IMR-90 (cell line): Measurements from ENCODE around the gene RGP1. TPM values are rescaled to one million over a fixed set of nuclear protein-coding genes. Genes with fewer than 3 reads are reported as not detected.

Source experiments
- ATAC-seq: fragments of 200-7000 bp; cut with Tn5 transposase; 2 replicates; pipeline ENCODE4 v1.9.1; 2020; ENCODE audit warnings: low read depth, mild to moderate bottlenecking, moderate library complexity
- BruUV-seq: library from RNA; stranded (reverse); fragments of 400-500 nt; replicated peaks from 2 replicates; lab custom pipeline; 2021; lab: Mats Ljungman, UMichigan
- CTCF ChIA-PET: fragments of 300-600 bp; formaldehyde crosslinking; extraction: SDS; loops from one replicate; lab custom pipeline; 2021; ENCODE audit warnings: antibody characterized with exemption; lab: Yijun Ruan, JAX
- POLR2A ChIA-PET: fragments of 300-600 bp; sonication (Branson Sonifier 250); formaldehyde crosslinking; loops from one replicate; lab custom pipeline; 2022; ENCODE audit warnings: antibody characterized with exemption; ENCODE audit not compliant: unreplicated experiment; lab: Charles Lee
- DNase-seq: peaks from one replicate; pipeline ENCODE4 v3.0.0; 2013
- H2AFZ ChIP-seq: replicated peaks from 2 replicates; pipeline ENCODE3; 2013; ENCODE audit warnings: low read length, mild to moderate bottlenecking; ENCODE audit not compliant: poor library complexity
- H2AK5ac ChIP-seq: 2 replicates; pipeline ENCODE4 v1.6.1; 2013; ENCODE audit warnings: low read depth, low read length, inconsistent platforms
- H2AK9ac ChIP-seq: replicated peaks from 2 replicates; pipeline ENCODE3; 2013; ENCODE audit warnings: mild to moderate bottlenecking, low read depth, low read length, moderate library complexity; ENCODE audit not compliant: poor library complexity
- H2BK120ac ChIP-seq: 2 replicates; pipeline ENCODE4 v1.6.1; 2013; ENCODE audit warnings: low read depth, low read length, inconsistent platforms
- H2BK15ac ChIP-seq: 3 replicates; pipeline ENCODE4 v1.6.1; 2013; ENCODE audit warnings: low read depth, low read length, inconsistent platforms
- H2BK20ac ChIP-seq: 2 replicates; pipeline ENCODE4 v1.6.1; 2013; ENCODE audit warnings: low read depth, mild to moderate bottlenecking, inconsistent platforms, low read length, moderate library complexity
- H2BK5ac ChIP-seq: 2 replicates; pipeline ENCODE4 v1.6.1; 2013; ENCODE audit warnings: mild to moderate bottlenecking, low read depth, low read length, inconsistent platforms; ENCODE audit not compliant: poor library complexity, severe bottlenecking
- H3K14ac ChIP-seq: replicated peaks from 2 replicates; pipeline ENCODE4 v1.6.1; 2013; ENCODE audit warnings: low read depth, low read length, inconsistent platforms
- H3K18ac ChIP-seq: 2 replicates; pipeline ENCODE4 v1.6.1; 2013; ENCODE audit warnings: low read depth, low read length, control low read depth
- H3K23ac ChIP-seq: 2 replicates; pipeline ENCODE4 v1.6.1; 2013; ENCODE audit warnings: low read depth, low read length, inconsistent platforms
- H3K27ac ChIP-seq: 2 replicates; pipeline ENCODE4 v1.5.1; 2013; ENCODE audit warnings: mild to moderate bottlenecking, control low read depth, low read length; ENCODE audit not compliant: insufficient read depth
- H3K27me3 ChIP-seq: 2 replicates; pipeline ENCODE4 v1.6.1; 2013; ENCODE audit warnings: low read length; ENCODE audit not compliant: control insufficient read depth, insufficient read depth
- H3K36me3 ChIP-seq: 2 replicates; pipeline ENCODE4 v1.6.1; 2013; ENCODE audit warnings: low read length, mixed read lengths; ENCODE audit not compliant: control insufficient read depth, insufficient read depth
- H3K4ac ChIP-seq: 2 replicates; pipeline ENCODE4 v1.6.1; 2013; ENCODE audit warnings: low read depth, low read length, inconsistent platforms
- H3K4me1 ChIP-seq: 2 replicates; pipeline ENCODE4 v1.6.1; 2013; ENCODE audit warnings: low read length, mixed read lengths; ENCODE audit not compliant: control insufficient read depth, insufficient read depth
- H3K4me2 ChIP-seq: 2 replicates; pipeline ENCODE4 v1.6.1; 2013; ENCODE audit warnings: low read depth, mild to moderate bottlenecking, control low read depth, low read length, moderate library complexity
- H3K4me3 ChIP-seq: 2 replicates; pipeline ENCODE4 v1.5.1; 2013; ENCODE audit warnings: low read depth, mild to moderate bottlenecking, control low read depth, low read length, moderate library complexity; ENCODE audit not compliant: insufficient read depth
- H3K56ac ChIP-seq: 2 replicates; pipeline ENCODE4 v1.6.1; 2013; ENCODE audit warnings: low read length, inconsistent platforms; ENCODE audit not compliant: insufficient read depth; ENCODE audit errors: extremely low read depth
- H3K79me1 ChIP-seq, 2 experiments: 2 replicates each; pipeline ENCODE4 v1.6.1; 2013; ENCODE audit warnings: low read length in 2 of 2, inconsistent platforms in 1 of 2, low read depth in 1 of 2
- H3K9ac ChIP-seq: 2 replicates; pipeline ENCODE4 v1.6.1; 2013; ENCODE audit warnings: low read depth, low read length, control low read depth
- H3K9me1 ChIP-seq: 2 replicates; pipeline ENCODE4 v1.6.1; 2013; ENCODE audit warnings: low read length, inconsistent platforms; ENCODE audit not compliant: insufficient read depth
- H3K9me3 ChIP-seq: 2 replicates; pipeline ENCODE4 v1.6.1; 2013; ENCODE audit warnings: low read length; ENCODE audit not compliant: control insufficient read depth, insufficient read depth
- H4K20me1 ChIP-seq: 2 replicates; pipeline ENCODE4 v1.6.1; 2013; ENCODE audit warnings: low read length, inconsistent platforms; ENCODE audit not compliant: insufficient read depth
- H4K5ac ChIP-seq: 2 replicates; pipeline ENCODE4 v1.6.1; 2013; ENCODE audit warnings: mild to moderate bottlenecking, low read depth, low read length, control low read depth
- H4K8ac ChIP-seq, 2 experiments: 2 replicates each; pipeline ENCODE4 v1.6.1; 2013; ENCODE audit warnings: low read depth in 2 of 2, low read length in 2 of 2, control low read depth in 1 of 2, inconsistent platforms in 1 of 2
- H4K91ac ChIP-seq: 2 replicates; pipeline ENCODE4 v1.6.1; 2013; ENCODE audit warnings: low read depth, low read length, inconsistent platforms; ENCODE audit not compliant: insufficient read depth
- BHLHE40 ChIP-seq: fragments of 150-350 bp; IDR thresholded peaks from 2 replicates; pipeline ENCODE4 v1.6.1; 2016; ENCODE audit warnings: mild to moderate bottlenecking, low read depth, low read length
- CEBPB ChIP-seq: IDR thresholded peaks from 2 replicates; pipeline ENCODE4 v1.6.1; 2012; ENCODE audit warnings: low read depth, low read length, improper control_type of control experiment
- RCOR1 ChIP-seq: IDR thresholded peaks from 2 replicates; pipeline ENCODE4 v1.6.1; 2012; ENCODE audit warnings: mild to moderate bottlenecking, low read length, improper control_type of control experiment; ENCODE audit not compliant: insufficient replicate concordance
- SMC3 ChIP-seq: fragments of 150-350 bp; IDR thresholded peaks from 2 replicates; pipeline ENCODE4 v1.6.1; 2016; ENCODE audit warnings: low read depth, mild to moderate bottlenecking, antibody characterized with exemption, low read length, moderate library complexity
- WGBS, 2 experiments: methylation state at CpG; one replicate each; pipeline versions ENCODE4 v1.1.5 to v1.1.7; 2013; ENCODE audit warnings: missing lambda C conversion rate in 2 of 2; ENCODE audit not compliant: insufficient read length in 1 of 2; ENCODE audit errors: extremely low coverage in 2 of 2; 5-methylcytosine and 5-hydroxymethylcytosine counted together
- dilution Hi-C: fragments of 300-500 bp; cut with HindIII; formaldehyde crosslinking; loops from one replicate; pipeline ENCODE4 v1.14.3; 2018; ENCODE audit warnings: low sequenced_read_pairs; ENCODE audit not compliant: unreplicated experiment
- in situ Hi-C: fragments of 300-500 bp; cut with MboI; formaldehyde crosslinking; loops from 3 replicates; pipeline ENCODE4 v1.14.3; 2019; ENCODE audit warnings: low sequenced_read_pairs, inconsistent platforms, mixed read lengths
- intact Hi-C: fragments of 100-400 bp; cut with micrococcal nuclease; formaldehyde crosslinking; loops from 2 replicates; pipeline ENCODE4 v1.10.0; 2022
- polyA plus RNA-seq, 3 experiments: library from polyadenylated mRNA; depleted of rRNA; stranded (reverse); fragments of >200 nt; gene quantifications; 2 replicates each; pipeline ENCODE4 v1.2.3, GENCODE V29; 2012; ENCODE audit warnings: low replicate concordance in 1 of 3
- total RNA-seq: library from RNA; depleted of rRNA; stranded (reverse); fragments of >200 nt; gene quantifications from 2 replicates; pipeline ENCODE4 v1.2.3, GENCODE V29; 2012
- TF ChIP-seq, protein P1 (sequence below): conservative IDR thresholded peaks from 2 replicates; pipeline ENCODE4 v1.5.1; 2012; ENCODE audit warnings: mild to moderate bottlenecking, low read depth, low read length, improper control_type of control experiment

The RGP1 gene
- total and polyA plus RNA-seq, 2 of the 4 experiments (the other 2 are of a cell fraction): 10.2 to 14.3 TPM

DNA sequence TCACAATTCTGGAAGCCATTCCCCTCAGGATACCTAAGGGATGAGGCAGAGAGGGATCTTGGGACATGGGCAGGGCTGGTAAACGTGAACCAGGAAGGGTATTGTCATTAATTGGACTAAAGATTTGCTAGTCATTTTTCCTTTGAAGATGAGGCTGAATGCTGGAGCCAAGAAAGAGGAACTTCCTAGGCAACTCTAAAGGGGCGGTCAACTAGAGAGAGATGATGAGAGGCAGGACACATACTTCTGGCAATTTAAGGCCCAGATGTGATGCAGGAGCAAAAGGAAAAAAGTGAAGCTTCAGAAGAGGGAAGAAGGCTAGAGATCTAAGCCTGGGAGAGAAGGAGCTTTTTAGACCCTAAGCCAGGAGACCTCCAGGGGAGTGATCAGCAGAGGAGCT is 5.6 kb upstream of the RGP1 start:
- no peak overlapping the region for H2AK9ac ChIP-seq
- no peak for DNase-seq
- no peak overlapping the region for H3K14ac ChIP-seq
- H3K27ac ChIP-seq: no peak overlapping the region
- H3K18ac ChIP-seq: no peak overlapping the region
- 100% methylated on average over 1 of the region's 2 CpGs; no CpG with 5 or more reads in 1 of the 2 experiments for WGBS, 2 experiments
- H3K4ac ChIP-seq: no peak overlapping the region
- no peak overlapping the region for H2BK120ac ChIP-seq
- H2BK5ac ChIP-seq: no peak overlapping the region
- ATAC-seq: no peak
- no TSS peak for BruUV-seq
- H2AK5ac ChIP-seq: no peak overlapping the region
- H4K20me1 ChIP-seq: peaks cover 32% of the 10 kb centered on the region
- no peaks in the 10 kb centered on the region for H3K9me3 ChIP-seq
- CTCF ChIA-PET: interaction anchor here (2.3 kb wide), 1 partner anchor 7 kb away, joined by 7 read pairs; no protein-coding TSS in a partner anchor
- no peak overlapping the region for H4K5ac ChIP-seq
- H3K4me2 ChIP-seq: no peak overlapping the region
- no peak overlapping the region for H3K56ac ChIP-seq
- H3K4me1 ChIP-seq: peaks cover 8% of the 10 kb centered on the region
- TF ChIP-seq, protein P1, sequence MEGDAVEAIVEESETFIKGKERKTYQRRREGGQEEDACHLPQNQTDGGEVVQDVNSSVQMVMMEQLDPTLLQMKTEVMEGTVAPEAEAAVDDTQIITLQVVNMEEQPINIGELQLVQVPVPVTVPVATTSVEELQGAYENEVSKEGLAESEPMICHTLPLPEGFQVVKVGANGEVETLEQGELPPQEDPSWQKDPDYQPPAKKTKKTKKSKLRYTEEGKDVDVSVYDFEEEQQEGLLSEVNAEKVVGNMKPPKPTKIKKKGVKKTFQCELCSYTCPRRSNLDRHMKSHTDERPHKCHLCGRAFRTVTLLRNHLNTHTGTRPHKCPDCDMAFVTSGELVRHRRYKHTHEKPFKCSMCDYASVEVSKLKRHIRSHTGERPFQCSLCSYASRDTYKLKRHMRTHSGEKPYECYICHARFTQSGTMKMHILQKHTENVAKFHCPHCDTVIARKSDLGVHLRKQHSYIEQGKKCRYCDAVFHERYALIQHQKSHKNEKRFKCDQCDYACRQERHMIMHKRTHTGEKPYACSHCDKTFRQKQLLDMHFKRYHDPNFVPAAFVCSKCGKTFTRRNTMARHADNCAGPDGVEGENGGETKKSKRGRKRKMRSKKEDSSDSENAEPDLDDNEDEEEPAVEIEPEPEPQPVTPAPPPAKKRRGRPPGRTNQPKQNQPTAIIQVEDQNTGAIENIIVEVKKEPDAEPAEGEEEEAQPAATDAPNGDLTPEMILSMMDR: no peak
- TF ChIP-seq CEBPB: no peak
- TF ChIP-seq SMC3: no peak
- TF ChIP-seq BHLHE40: no peak
- no peak for TF ChIP-seq RCOR1
- H3K27me3 ChIP-seq: no peaks in the 10 kb centered on the region
- dilution Hi-C loops (no loop called here), intact Hi-C loops (no loop called here), in situ Hi-C loops (no loop called here)
- peaks cover 49 to 87% of the 10 kb centered on the region in 2 experiments for H3K79me1 ChIP-seq
- no peak overlapping the region for H4K91ac ChIP-seq
- H2BK20ac ChIP-seq: no peak overlapping the region
- H2AFZ ChIP-seq: no peak overlapping the region
- H3K9me1 ChIP-seq: peaks cover 20% of the 10 kb centered on the region
- no peak overlapping the region for H4K8ac ChIP-seq
- POLR2A ChIA-PET: interaction anchor here (0.6 kb wide), 1 partner anchor 13 kb away, joined by 4 read pairs; no protein-coding TSS in a partner anchor
- H3K4me3 ChIP-seq: no peak overlapping the region
- H3K23ac ChIP-seq: no peak overlapping the region
- H3K9ac ChIP-seq: no peak overlapping the region
- no peak overlapping the region for H2BK15ac ChIP-seq
- H3K36me3 ChIP-seq: peaks cover 54% of the 10 kb centered on the region
